ENCODE measurements around the gene TAMM41. TPM values are rescaled to one million over a fixed set of nuclear protein-coding genes. Genes with fewer than 3 reads are reported as not detected.

Gene TAMM41
- total RNA-seq, 2 donors from 2014 or later: 12.3 to 14.5 TPM

GRCh38 chr3:11835028-11835639 is 11.6 kb downstream of the TAMM41 start:
- DNase-seq (ENCODE audit: low spot score): no peak
- ATAC-seq (ENCODE audit: insufficient number of reproducible peaks, low FRiP score, low read depth): no peak
- Histone ChIP-seq H3K4me1 (ENCODE audit: control insufficient read depth in 1 of 2, low read depth in 2 of 2) (no peaks in the 10 kb centered on the region), H3K27ac (no peak overlapping the region), H3K36me3 (peaks cover 14% of the 10 kb centered on the region), H3K4me3 (no peak overlapping the region), H3K9me3 (no peaks in the 10 kb centered on the region), H3K27me3 (replicated peaks; ENCODE audit: insufficient read depth) (no peaks in the 10 kb centered on the region)
- peak; percentile 24 for TF ChIP-seq CTCF (IDR thresholded peaks at IDR 0.05)

- Histone ChIP-seq H3K27ac (no peak overlapping the region), H3K36me3 (peaks cover 26% of the 10 kb centered on the region), H3K4me1 (ENCODE audit: control insufficient read depth in 1 of 2, low read depth in 2 of 2) (no peaks in the 10 kb centered on the region), H3K9me3 (no peaks in the 10 kb centered on the region), H3K27me3 (replicated peaks; ENCODE audit: insufficient read depth) (no peaks in the 10 kb centered on the region), H3K4me3 (no peak overlapping the region)
- DNase-seq (ENCODE audit: low spot score) (no peak), ATAC-seq (ENCODE audit: insufficient number of reproducible peaks, low FRiP score, low read depth) (no peak)
- TF ChIP-seq CTCF (IDR thresholded peaks at IDR 0.05): no peak
Measured at GRCh38 chr3:11832981-11833905, 13.4 kb downstream of the TAMM41 start.

GRCh38 chr3:11829416-11829815 is 17.3 kb downstream of the TAMM41 start:
- peaks cover 19% of the 10 kb centered on the region for H3K36me3 ChIP-seq
- no peak overlapping the region for H3K27ac ChIP-seq
- H3K27me3 ChIP-seq (replicated peaks; ENCODE audit: insufficient read depth): no peaks in the 10 kb centered on the region
- no peaks in the 10 kb centered on the region for H3K9me3 ChIP-seq
- DNase-seq (ENCODE audit: low spot score) (no peak), ATAC-seq (ENCODE audit: insufficient number of reproducible peaks, low FRiP score, low read depth) (no peak)
- H3K4me1 ChIP-seq (ENCODE audit: control insufficient read depth in 1 of 2, low read depth in 2 of 2): no peaks in the 10 kb centered on the region
- no peak for TF ChIP-seq CTCF (IDR thresholded peaks at IDR 0.05)
- H3K4me3 ChIP-seq: no peak overlapping the region

- ATAC-seq (ENCODE audit: insufficient number of reproducible peaks, low FRiP score, low read depth) (no peak), DNase-seq (ENCODE audit: low spot score) (no peak)
- no peak for TF ChIP-seq CTCF (IDR thresholded peaks at IDR 0.05)
- Histone ChIP-seq H3K4me1 (ENCODE audit: control insufficient read depth in 1 of 2, low read depth in 2 of 2) (no peaks in the 10 kb centered on the region), H3K27me3 (replicated peaks; ENCODE audit: insufficient read depth) (no peaks in the 10 kb centered on the region), H3K9me3 (no peaks in the 10 kb centered on the region), H3K36me3 (peaks cover 19% of the 10 kb centered on the region), H3K4me3 (no peak overlapping the region), H3K27ac (no peak overlapping the region)
Measured at GRCh38 chr3:11826628-11827265, 19.9 kb downstream of the TAMM41 start.

GRCh38 chr3:11825301-11825700 is 21.4 kb downstream of the TAMM41 start:
- Histone ChIP-seq H3K9me3 (no peaks in the 10 kb centered on the region), H3K4me1 (ENCODE audit: control insufficient read depth in 1 of 2, low read depth in 2 of 2) (no peaks in the 10 kb centered on the region), H3K27me3 (replicated peaks; ENCODE audit: insufficient read depth) (no peaks in the 10 kb centered on the region), H3K27ac (no peak overlapping the region), H3K36me3 (peaks cover 21% of the 10 kb centered on the region), H3K4me3 (no peak overlapping the region)
- no peak for TF ChIP-seq CTCF (IDR thresholded peaks at IDR 0.05)
- ATAC-seq (ENCODE audit: insufficient number of reproducible peaks, low FRiP score, low read depth): no peak
- DNase-seq (ENCODE audit: low spot score): no peak
